Measurements from ENCODE around the gene ZIC1.

Gene ZIC1

GRCh38 chr3:147388700-147389580 lies 20.2 kb upstream of the ZIC1 start:
- Histone ChIP-seq H3K27me3 (ENCODE audit: control insufficient read depth in 1 of 2, insufficient read depth in 2 of 2, low read length in 2 of 2) (peaks cover 56 to 95% of the 10 kb centered on the region in 2 donors), H3K9ac (ENCODE audit: low read depth in 1 of 2, low read length in 2 of 2) (no peak overlapping the region)

DNA sequence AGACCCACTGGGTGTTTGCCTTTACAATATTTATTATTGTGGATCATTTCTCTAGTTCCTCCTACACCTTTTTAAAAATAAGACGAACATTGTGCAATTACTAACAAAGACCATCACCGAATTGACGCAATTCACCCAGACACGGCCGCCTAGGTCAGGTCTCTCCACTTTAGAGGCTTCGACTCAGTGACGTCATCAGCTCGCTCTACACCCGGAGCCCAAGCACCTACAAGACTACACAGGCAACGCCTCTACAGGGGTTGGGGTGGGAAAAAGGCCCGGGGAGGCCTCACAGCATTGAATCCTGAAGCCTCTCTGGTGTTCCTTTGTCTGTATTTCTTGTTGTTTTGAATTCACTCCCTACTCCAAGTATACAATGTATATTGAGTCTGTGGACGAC lies 19.4 kb upstream of the ZIC1 start:
- peaks cover 56 to 95% of the 10 kb centered on the region in 2 donors for H3K27me3 ChIP-seq (ENCODE audit: control insufficient read depth in 1 of 2, insufficient read depth in 2 of 2, low read length in 2 of 2)
- peaks cover 0 to 3% of the 10 kb centered on the region in 2 donors for H3K9me3 ChIP-seq (ENCODE audit: control insufficient read depth in 1 of 2, low read length in 2 of 2)
- H3K36me3 ChIP-seq (ENCODE audit: control insufficient read depth in 1 of 2, insufficient read depth in 2 of 2, low read length in 2 of 2) = no peaks in the 10 kb centered on the region
- H3K4me3 ChIP-seq (ENCODE audit: low read depth in 1 of 2, low read length in 2 of 2) = no peak overlapping the region
- no peak overlapping the region for H3K9ac ChIP-seq (ENCODE audit: low read depth in 1 of 2, low read length in 2 of 2)
- peaks cover 0 to 6% of the 10 kb centered on the region in 2 donors for H3K4me1 ChIP-seq (ENCODE audit: control insufficient read depth in 1 of 2, insufficient read depth in 2 of 2, low read length in 2 of 2)
- no peak overlapping the region for H3K27ac ChIP-seq (ENCODE audit: low read depth, low read length)

More at GRCh38 chr3:147388700-147389580, 20.2 kb upstream of the ZIC1 start:
- H3K4me1 ChIP-seq (ENCODE audit: control insufficient read depth in 1 of 2, insufficient read depth in 2 of 2, low read length in 2 of 2) = peaks cover 0 to 6% of the 10 kb centered on the region in 2 donors
- H3K36me3 ChIP-seq (ENCODE audit: control insufficient read depth in 1 of 2, insufficient read depth in 2 of 2, low read length in 2 of 2) = no peaks in the 10 kb centered on the region
- H3K9me3 ChIP-seq (ENCODE audit: control insufficient read depth in 1 of 2, low read length in 2 of 2) = peaks cover 0 to 3% of the 10 kb centered on the region in 2 donors
- no peak overlapping the region for H3K27ac ChIP-seq (ENCODE audit: low read depth, low read length)
- H3K4me3 ChIP-seq (ENCODE audit: low read depth in 1 of 2, low read length in 2 of 2) = no peak overlapping the region

GRCh38 chr3:147390589-147391569 lies 18.3 kb upstream of the ZIC1 start:
- Histone ChIP-seq H3K4me3 (ENCODE audit: low read depth in 1 of 2, low read length in 2 of 2) (no peak overlapping the region), H3K27me3 (ENCODE audit: control insufficient read depth in 1 of 2, insufficient read depth in 2 of 2, low read length in 2 of 2) (peaks cover 54 to 97% of the 10 kb centered on the region in 2 donors), H3K36me3 (ENCODE audit: control insufficient read depth in 1 of 2, insufficient read depth in 2 of 2, low read length in 2 of 2) (no peaks in the 10 kb centered on the region), H3K9ac (ENCODE audit: low read depth in 1 of 2, low read length in 2 of 2) (no peak overlapping the region), H3K27ac (ENCODE audit: low read depth, low read length) (no peak overlapping the region), H3K9me3 (ENCODE audit: control insufficient read depth in 1 of 2, low read length in 2 of 2) (peaks cover 0 to 3% of the 10 kb centered on the region in 2 donors), H3K4me1 (ENCODE audit: control insufficient read depth in 1 of 2, insufficient read depth in 2 of 2, low read length in 2 of 2) (peaks cover 0 to 6% of the 10 kb centered on the region in 2 donors)

DNA sequence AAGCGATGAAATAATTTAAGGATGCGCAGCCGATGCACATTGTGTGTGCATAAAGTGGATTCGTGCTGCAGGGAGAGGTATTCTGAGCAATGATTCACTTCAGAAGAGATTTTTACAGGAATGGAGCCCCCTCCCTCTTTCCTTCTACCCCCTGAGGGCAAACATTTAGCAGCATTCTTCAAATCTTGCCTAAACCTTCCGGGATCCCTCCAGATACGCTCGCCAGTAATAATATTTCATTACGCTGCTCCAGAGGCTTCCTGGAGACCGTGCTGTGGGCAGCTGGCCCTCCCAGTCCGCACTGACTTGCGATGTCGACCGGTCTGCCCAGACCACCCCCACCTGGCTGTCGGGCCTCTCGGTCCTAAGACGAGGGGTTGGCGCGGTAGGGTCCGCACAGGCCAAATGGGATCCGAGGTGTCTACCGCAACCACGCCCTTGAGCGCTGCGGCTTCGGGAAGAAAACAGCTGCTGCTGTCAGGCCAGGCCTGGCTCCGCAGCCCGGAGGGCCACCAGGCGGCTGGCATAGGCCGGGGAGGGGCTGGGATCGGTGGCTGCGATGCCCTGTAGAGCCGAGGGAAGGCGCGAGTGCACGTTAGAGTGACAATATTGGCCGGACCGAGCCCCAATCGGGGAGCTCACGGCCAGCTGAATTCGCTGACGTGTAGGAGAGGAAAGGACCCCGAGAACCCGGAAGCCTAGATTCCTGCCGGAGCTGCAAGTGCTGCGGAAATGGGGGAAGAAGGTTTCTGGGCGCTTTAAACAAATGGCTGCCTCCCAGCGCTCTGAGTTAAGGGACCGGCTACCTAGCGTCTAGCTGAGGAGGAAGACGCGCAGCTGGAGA lies 17.2 kb upstream of the ZIC1 start:
- peak overlapping the region; percentile 0 to 16 for H3K4me3 ChIP-seq (ENCODE audit: low read depth in 1 of 2, low read length in 2 of 2)
- peaks cover 0 to 3% of the 10 kb centered on the region in 2 donors for H3K9me3 ChIP-seq (ENCODE audit: control insufficient read depth in 1 of 2, low read length in 2 of 2)
- H3K36me3 ChIP-seq (ENCODE audit: control insufficient read depth in 1 of 2, insufficient read depth in 2 of 2, low read length in 2 of 2) = no peaks in the 10 kb centered on the region
- H3K27ac ChIP-seq (ENCODE audit: low read depth, low read length) = no peak overlapping the region
- no peak overlapping the region for H3K9ac ChIP-seq (ENCODE audit: low read depth in 1 of 2, low read length in 2 of 2)
- H3K4me1 ChIP-seq (ENCODE audit: control insufficient read depth in 1 of 2, insufficient read depth in 2 of 2, low read length in 2 of 2) = peaks cover 0 to 6% of the 10 kb centered on the region in 2 donors
- peaks cover 60 to 88% of the 10 kb centered on the region in 2 donors for H3K27me3 ChIP-seq (ENCODE audit: control insufficient read depth in 1 of 2, insufficient read depth in 2 of 2, low read length in 2 of 2)

DNA sequence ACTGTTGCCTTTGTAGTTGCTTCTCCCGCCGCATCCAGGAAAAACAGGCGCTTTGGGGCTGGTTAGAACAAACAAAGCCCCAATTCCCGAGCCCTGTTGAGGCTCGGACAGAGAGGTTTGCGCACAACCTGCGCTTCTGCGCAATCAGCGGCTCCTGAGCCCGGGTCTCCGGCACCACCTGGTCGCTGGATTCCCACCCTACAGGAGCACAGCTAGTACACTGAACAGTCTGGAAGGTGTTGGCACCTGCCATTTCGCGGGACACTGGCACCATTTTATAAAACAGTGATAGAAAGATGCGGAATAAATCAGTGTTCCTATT lies 16.6 kb upstream of the ZIC1 start:
- H3K27me3 ChIP-seq (ENCODE audit: control insufficient read depth in 1 of 2, insufficient read depth in 2 of 2, low read length in 2 of 2) = peaks cover 57 to 88% of the 10 kb centered on the region in 2 donors
- no peaks in the 10 kb centered on the region for H3K36me3 ChIP-seq (ENCODE audit: control insufficient read depth in 1 of 2, insufficient read depth in 2 of 2, low read length in 2 of 2)
- peaks cover 0 to 3% of the 10 kb centered on the region in 2 donors for H3K9me3 ChIP-seq (ENCODE audit: control insufficient read depth in 1 of 2, low read length in 2 of 2)
- peak overlapping the region; percentile 0 to 16 for H3K4me3 ChIP-seq (ENCODE audit: low read depth in 1 of 2, low read length in 2 of 2)
- peaks cover 0 to 6% of the 10 kb centered on the region in 2 donors for H3K4me1 ChIP-seq (ENCODE audit: control insufficient read depth in 1 of 2, insufficient read depth in 2 of 2, low read length in 2 of 2)
- no peak overlapping the region for H3K9ac ChIP-seq (ENCODE audit: low read depth in 1 of 2, low read length in 2 of 2)
- H3K27ac ChIP-seq (ENCODE audit: low read depth, low read length) = no peak overlapping the region

DNA sequence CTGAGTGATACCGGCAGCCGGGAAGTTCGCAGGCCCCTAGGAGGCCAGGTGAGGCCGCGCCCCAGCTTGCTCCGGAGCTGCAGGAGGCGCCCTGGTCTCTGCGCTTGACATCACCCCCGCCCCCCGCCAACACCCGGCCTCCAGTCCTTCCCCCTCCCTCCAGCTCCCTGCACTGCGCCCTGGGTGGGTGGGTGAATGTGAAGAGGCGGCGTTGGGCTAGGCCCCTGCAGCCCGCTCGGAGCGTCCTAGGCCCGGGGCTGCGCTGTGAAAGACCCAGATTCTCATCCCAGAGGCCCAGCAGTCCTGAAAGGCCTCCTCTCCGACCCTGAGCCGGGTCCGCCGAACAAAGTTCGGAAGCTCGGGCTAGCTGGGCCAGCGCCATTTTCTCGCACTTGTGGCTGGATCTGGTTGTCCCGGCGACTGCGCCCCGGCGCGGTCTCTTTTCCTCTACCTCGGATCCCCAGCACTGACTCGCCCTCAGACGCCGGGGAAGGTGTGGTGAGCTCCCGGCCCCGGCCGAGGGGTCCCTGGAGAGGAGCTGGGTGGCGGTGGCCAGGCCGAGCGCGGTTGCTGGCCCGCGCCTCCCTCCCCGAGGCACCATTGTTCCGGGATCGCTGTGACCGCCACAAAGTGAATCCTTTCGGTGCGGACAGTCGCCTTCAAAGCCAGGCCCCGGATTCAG lies 15.8 kb upstream of the ZIC1 start:
- Histone ChIP-seq H3K27me3 (ENCODE audit: control insufficient read depth in 1 of 2, insufficient read depth in 2 of 2, low read length in 2 of 2) (peaks cover 53 to 87% of the 10 kb centered on the region in 2 donors), H3K27ac (ENCODE audit: low read depth, low read length) (no peak overlapping the region), H3K9ac (ENCODE audit: low read depth in 1 of 2, low read length in 2 of 2) (no peak overlapping the region), H3K4me1 (ENCODE audit: control insufficient read depth in 1 of 2, insufficient read depth in 2 of 2, low read length in 2 of 2) (peaks cover 0 to 6% of the 10 kb centered on the region in 2 donors), H3K9me3 (ENCODE audit: control insufficient read depth in 1 of 2, low read length in 2 of 2) (peaks cover 0 to 3% of the 10 kb centered on the region in 2 donors), H3K4me3 (ENCODE audit: low read depth in 1 of 2, low read length in 2 of 2) (peak overlapping the region; percentile 15 to 36), H3K36me3 (ENCODE audit: control insufficient read depth in 1 of 2, insufficient read depth in 2 of 2, low read length in 2 of 2) (no peaks in the 10 kb centered on the region)

GRCh38 chr3:147393943-147394883 lies 15.0 kb upstream of the ZIC1 start:
- H3K27me3 ChIP-seq (ENCODE audit: control insufficient read depth in 1 of 2, insufficient read depth in 2 of 2, low read length in 2 of 2) = peaks cover 53 to 82% of the 10 kb centered on the region in 2 donors
- H3K9ac ChIP-seq (ENCODE audit: low read depth in 1 of 2, low read length in 2 of 2) = no peak overlapping the region
- H3K9me3 ChIP-seq (ENCODE audit: control insufficient read depth in 1 of 2, low read length in 2 of 2) = peaks cover 0 to 3% of the 10 kb centered on the region in 2 donors
- H3K27ac ChIP-seq (ENCODE audit: low read depth, low read length) = no peak overlapping the region
- peaks cover 0 to 6% of the 10 kb centered on the region in 2 donors for H3K4me1 ChIP-seq (ENCODE audit: control insufficient read depth in 1 of 2, insufficient read depth in 2 of 2, low read length in 2 of 2)
- H3K36me3 ChIP-seq (ENCODE audit: control insufficient read depth in 1 of 2, insufficient read depth in 2 of 2, low read length in 2 of 2) = no peaks in the 10 kb centered on the region
- H3K4me3 ChIP-seq (ENCODE audit: low read depth in 1 of 2, low read length in 2 of 2) = peak overlapping the region; percentile 15 to 36

GRCh38 chr3:147394884-147395225 lies 14.3 kb upstream of the ZIC1 start:
- Histone ChIP-seq H3K36me3 (ENCODE audit: control insufficient read depth in 1 of 2, insufficient read depth in 2 of 2, low read length in 2 of 2) (no peaks in the 10 kb centered on the region), H3K9me3 (ENCODE audit: control insufficient read depth in 1 of 2, low read length in 2 of 2) (peaks cover 0 to 3% of the 10 kb centered on the region in 2 donors), H3K4me1 (ENCODE audit: control insufficient read depth in 1 of 2, insufficient read depth in 2 of 2, low read length in 2 of 2) (peaks cover 0 to 6% of the 10 kb centered on the region in 2 donors), H3K27me3 (ENCODE audit: control insufficient read depth in 1 of 2, insufficient read depth in 2 of 2, low read length in 2 of 2) (peaks cover 54 to 78% of the 10 kb centered on the region in 2 donors), H3K27ac (ENCODE audit: low read depth, low read length) (no peak overlapping the region), H3K9ac (ENCODE audit: low read depth in 1 of 2, low read length in 2 of 2) (no peak overlapping the region), H3K4me3 (ENCODE audit: low read depth in 1 of 2, low read length in 2 of 2) (no peak overlapping the region)
